ENCODE results near the gene ZC3H15. TPM values are rescaled to one million over a fixed set of nuclear protein-coding genes. Genes with fewer than 3 reads are reported as not detected.

Gene ZC3H15
- total RNA-seq, 4 donors from 2014 or later, result 43.5 to 77.8 (median 52.0) TPM

GRCh38 chr2:186445506-186445905 is 40.6 kb upstream of the ZC3H15 start:
- no peak overlapping the region for H3K4me3 ChIP-seq (ENCODE audit: low read depth, poor library complexity, severe bottlenecking)
- no peak for DNase-seq (ENCODE audit: low spot score in 2 of 2)
- no peak for TF ChIP-seq POLR2A (IDR thresholded peaks at IDR 0.05)
- TF ChIP-seq, protein P1, sequence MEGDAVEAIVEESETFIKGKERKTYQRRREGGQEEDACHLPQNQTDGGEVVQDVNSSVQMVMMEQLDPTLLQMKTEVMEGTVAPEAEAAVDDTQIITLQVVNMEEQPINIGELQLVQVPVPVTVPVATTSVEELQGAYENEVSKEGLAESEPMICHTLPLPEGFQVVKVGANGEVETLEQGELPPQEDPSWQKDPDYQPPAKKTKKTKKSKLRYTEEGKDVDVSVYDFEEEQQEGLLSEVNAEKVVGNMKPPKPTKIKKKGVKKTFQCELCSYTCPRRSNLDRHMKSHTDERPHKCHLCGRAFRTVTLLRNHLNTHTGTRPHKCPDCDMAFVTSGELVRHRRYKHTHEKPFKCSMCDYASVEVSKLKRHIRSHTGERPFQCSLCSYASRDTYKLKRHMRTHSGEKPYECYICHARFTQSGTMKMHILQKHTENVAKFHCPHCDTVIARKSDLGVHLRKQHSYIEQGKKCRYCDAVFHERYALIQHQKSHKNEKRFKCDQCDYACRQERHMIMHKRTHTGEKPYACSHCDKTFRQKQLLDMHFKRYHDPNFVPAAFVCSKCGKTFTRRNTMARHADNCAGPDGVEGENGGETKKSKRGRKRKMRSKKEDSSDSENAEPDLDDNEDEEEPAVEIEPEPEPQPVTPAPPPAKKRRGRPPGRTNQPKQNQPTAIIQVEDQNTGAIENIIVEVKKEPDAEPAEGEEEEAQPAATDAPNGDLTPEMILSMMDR (IDR thresholded peaks at IDR 0.05), result no peak
- intact Hi-C loops (cut with DNase I; ENCODE audit: low total_unique reads), result no loop called here
- WGBS, 2 donors, result 92 to 93% methylated on average over 4 of the region's 4 CpGs

DNA sequence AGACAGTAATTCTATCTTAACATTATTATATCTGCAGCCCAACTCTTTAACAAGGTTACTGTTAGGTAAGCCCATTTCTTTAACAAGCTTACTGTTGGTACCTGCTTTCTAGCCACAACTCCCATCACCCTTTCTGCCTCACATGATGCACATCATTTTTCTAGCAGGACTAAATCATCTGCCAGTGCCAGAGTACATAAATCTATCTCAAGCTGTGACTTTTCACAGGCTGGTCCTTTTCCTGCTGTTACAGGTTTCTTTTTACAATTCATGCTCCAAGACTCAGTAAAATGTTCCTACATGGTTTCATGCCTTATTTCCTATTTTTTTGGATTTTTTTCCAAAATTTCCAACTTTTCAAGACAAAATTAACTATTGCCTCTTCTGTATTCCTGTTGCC is 30.4 kb upstream of the ZC3H15 start:
- no peak for TF ChIP-seq POLR2A (IDR thresholded peaks at IDR 0.05)
- TF ChIP-seq, protein P1 (IDR thresholded peaks at IDR 0.05), result no peak
- DNase-seq (ENCODE audit: low spot score in 2 of 2), result no peak
- H3K4me3 ChIP-seq (ENCODE audit: low read depth, poor library complexity, severe bottlenecking), result no peak overlapping the region
- intact Hi-C loops (cut with DNase I; ENCODE audit: low total_unique reads), result no loop called here

- TF ChIP-seq, protein P1 (IDR thresholded peaks at IDR 0.05), result no peak
- TF ChIP-seq POLR2A (IDR thresholded peaks at IDR 0.05), result no peak
- WGBS, 2 donors, result 92 to 94% methylated on average over 4 of the region's 4 CpGs
- intact Hi-C loops (cut with DNase I; ENCODE audit: low total_unique reads), result no loop called here
These were observed 29.1 kb upstream of the ZC3H15 start for GRCh38 chr2:186456941-186457340.

GRCh38 chr2:186457908-186458307 is 28.2 kb upstream of the ZC3H15 start:
- intact Hi-C loops (cut with DNase I; ENCODE audit: low total_unique reads), result no loop called here
- 53 to 61% methylated on average over 3 of the region's 3 CpGs for WGBS, 2 donors
- H3K4me3 ChIP-seq (ENCODE audit: low read depth, poor library complexity, severe bottlenecking), result no peak overlapping the region
- TF ChIP-seq POLR2A (IDR thresholded peaks at IDR 0.05), result no peak
- TF ChIP-seq, protein P1 (IDR thresholded peaks at IDR 0.05), result no peak
- no peak for DNase-seq (ENCODE audit: low spot score in 2 of 2)

More at GRCh38 chr2:186456941-186457340, 29.1 kb upstream of the ZC3H15 start:
- H3K4me3 ChIP-seq (ENCODE audit: low read depth, poor library complexity, severe bottlenecking), result no peak overlapping the region
- no peak for DNase-seq (ENCODE audit: low spot score in 2 of 2)

DNA sequence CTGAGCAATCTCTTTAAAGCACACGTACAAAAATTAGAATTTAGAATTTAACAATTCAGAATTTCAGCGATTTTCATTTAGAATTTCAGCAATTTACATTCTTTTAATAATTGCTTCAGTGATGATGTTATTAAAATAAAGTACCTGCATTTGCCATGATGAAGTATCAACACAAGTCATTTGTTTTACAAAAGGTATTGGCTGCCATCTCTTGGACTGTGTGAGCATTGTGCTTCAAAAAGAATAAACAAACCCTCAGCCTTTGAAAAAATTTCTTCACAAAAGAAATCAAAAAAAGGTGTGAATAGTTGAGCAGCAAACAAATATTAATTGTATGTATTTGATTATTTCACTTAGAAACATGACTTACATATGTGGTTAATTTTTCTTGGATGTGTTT is 27.1 kb upstream of the ZC3H15 start:
- DNase-seq (ENCODE audit: low spot score in 2 of 2), result no peak
- intact Hi-C loops (cut with DNase I; ENCODE audit: low total_unique reads), result no loop called here
- TF ChIP-seq POLR2A (IDR thresholded peaks at IDR 0.05), result no peak
- TF ChIP-seq, protein P1 (IDR thresholded peaks at IDR 0.05), result no peak
- no peak overlapping the region for H3K4me3 ChIP-seq (ENCODE audit: low read depth, poor library complexity, severe bottlenecking)
- 72 to 75% methylated on average over 2 of the region's 2 CpGs for WGBS, 2 donors

GRCh38 chr2:186460465-186460864 is 25.6 kb upstream of the ZC3H15 start:
- no peak overlapping the region for H3K4me3 ChIP-seq (ENCODE audit: low read depth, poor library complexity, severe bottlenecking)
- no peak for DNase-seq (ENCODE audit: low spot score in 2 of 2)
- WGBS, 2 donors, result 29 to 36% methylated on average over 1 of the region's 1 CpG
- intact Hi-C loops (cut with DNase I; ENCODE audit: low total_unique reads), result no loop called here
- TF ChIP-seq, protein P1 (IDR thresholded peaks at IDR 0.05), result no peak
- no peak for TF ChIP-seq POLR2A (IDR thresholded peaks at IDR 0.05)
